AG10803 (cell line): ENCODE results near the gene RPTOR.

Experiments
- DNase-seq: peaks from one replicate; pipeline ENCODE4 v3.0.0; 2010; ENCODE audit warnings: low read depth
- H3K4me3 ChIP-seq: 2 replicates; pipeline ENCODE4 v1.5.1; 2011; ENCODE audit warnings: mild to moderate bottlenecking, low read length, control low read depth
- TF ChIP-seq, protein P1 (sequence below): conservative IDR thresholded peaks from 2 replicates; pipeline ENCODE4 v1.5.1; 2011; ENCODE audit warnings: mild to moderate bottlenecking, low read length, control low read depth, inconsistent platforms

The RPTOR gene

DNA sequence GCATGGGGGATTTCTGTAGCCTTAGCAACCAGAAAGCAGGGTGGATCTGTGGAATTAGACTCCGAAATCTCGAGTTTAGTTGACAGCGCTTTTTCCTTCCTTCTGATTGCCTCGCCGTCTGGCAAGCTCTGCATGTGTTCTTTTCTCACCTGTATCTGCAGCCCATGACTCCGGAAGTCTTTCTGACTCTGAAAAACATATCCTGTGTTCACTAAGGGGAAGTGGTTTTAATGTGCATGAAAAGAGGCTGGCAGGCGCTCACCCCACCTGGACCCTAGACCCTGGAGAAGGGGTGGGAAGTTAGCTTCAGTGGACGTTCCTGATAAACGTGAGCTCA is 158.5 kb downstream of the RPTOR start:
- TF ChIP-seq, protein P1, sequence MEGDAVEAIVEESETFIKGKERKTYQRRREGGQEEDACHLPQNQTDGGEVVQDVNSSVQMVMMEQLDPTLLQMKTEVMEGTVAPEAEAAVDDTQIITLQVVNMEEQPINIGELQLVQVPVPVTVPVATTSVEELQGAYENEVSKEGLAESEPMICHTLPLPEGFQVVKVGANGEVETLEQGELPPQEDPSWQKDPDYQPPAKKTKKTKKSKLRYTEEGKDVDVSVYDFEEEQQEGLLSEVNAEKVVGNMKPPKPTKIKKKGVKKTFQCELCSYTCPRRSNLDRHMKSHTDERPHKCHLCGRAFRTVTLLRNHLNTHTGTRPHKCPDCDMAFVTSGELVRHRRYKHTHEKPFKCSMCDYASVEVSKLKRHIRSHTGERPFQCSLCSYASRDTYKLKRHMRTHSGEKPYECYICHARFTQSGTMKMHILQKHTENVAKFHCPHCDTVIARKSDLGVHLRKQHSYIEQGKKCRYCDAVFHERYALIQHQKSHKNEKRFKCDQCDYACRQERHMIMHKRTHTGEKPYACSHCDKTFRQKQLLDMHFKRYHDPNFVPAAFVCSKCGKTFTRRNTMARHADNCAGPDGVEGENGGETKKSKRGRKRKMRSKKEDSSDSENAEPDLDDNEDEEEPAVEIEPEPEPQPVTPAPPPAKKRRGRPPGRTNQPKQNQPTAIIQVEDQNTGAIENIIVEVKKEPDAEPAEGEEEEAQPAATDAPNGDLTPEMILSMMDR: no peak
- no peak for DNase-seq
- H3K4me3 ChIP-seq: no peak overlapping the region

DNA sequence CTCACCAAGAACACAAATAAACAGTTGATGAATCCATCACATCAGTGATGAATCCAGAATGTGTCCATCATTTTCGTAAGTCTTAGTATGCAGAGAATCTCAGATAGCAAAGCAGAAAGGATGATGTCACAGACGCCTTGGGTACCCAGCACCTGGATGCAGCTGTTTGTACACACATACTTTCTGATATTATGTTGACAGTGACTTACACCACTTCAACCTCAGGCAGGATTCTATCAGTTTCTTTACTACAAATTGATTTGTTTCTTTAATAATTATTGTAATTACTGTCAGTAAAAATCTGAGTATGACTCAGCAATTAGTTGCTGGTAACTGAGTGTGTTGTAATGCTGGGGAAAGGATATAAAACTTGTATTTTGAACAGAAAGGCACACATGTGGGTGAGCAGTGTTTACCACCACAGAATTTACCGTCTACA is 159.8 kb downstream of the RPTOR start:
- TF ChIP-seq, protein P1: no peak
- peak; percentile 25 for DNase-seq
- H3K4me3 ChIP-seq: no peak overlapping the region

DNA sequence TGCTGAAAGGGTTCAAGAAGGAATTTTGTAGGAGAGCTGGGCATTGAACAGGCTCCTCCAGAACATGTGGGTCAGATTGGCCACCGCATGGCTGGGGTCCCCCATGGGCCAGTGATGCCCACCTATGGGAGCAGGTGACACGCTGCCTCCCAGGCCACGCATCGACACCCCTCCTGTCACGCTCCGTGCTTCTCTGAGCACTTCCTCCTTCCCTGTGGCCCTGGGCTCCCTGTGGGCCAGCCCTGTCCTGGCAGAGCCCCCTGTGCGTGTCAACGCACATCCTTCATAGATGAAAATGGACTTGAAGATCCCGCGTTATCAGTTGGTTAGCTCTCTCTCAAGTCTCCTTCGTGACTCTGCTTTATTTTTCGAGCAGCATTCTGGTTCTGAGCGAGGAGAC is 160.3 kb downstream of the RPTOR start:
- TF ChIP-seq, protein P1: no peak
- no peak for DNase-seq
- no peak overlapping the region for H3K4me3 ChIP-seq

DNA sequence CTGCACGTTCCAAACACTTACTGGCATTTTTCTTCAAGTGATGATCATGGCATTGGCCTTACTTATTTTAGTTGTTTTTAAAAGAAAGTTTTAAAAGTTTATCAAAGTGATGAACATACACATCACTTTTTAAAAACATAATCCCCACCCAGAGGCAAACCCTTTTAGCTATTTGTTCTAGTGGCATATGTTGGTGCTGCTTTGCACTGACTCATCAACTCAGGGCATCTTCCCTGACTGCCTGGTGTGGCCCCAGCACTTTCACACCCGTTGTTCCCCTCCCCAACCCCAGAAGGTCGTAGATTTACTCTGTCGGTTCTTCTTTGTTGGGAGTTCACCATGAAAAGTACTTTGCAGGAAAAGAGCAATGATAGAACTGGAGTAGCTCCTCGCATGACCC is 161.3 kb downstream of the RPTOR start:
- no peak for DNase-seq
- no peak overlapping the region for H3K4me3 ChIP-seq
- TF ChIP-seq, protein P1: no peak

DNA sequence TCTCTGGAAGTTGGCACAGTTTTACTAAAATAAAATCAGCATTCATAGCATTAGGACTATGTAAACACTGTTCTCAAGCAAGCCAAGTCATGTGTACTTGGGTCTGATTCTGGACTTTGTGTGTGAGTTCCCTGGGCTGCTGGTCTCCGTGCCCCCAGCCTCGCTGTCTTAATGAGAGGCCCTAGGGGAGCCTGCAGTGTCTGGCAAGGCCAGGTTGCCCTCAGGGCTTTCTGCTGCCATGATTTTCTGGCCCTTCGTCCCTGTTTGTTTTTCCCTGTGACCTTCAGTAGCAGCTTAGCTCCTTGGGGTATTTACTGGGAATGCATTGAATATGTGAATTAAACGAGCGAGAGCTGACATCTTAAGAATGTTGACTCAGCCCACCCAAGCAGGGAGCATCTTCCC is 161.8 kb downstream of the RPTOR start:
- no peak for DNase-seq
- TF ChIP-seq, protein P1: no peak
- no peak overlapping the region for H3K4me3 ChIP-seq

DNA sequence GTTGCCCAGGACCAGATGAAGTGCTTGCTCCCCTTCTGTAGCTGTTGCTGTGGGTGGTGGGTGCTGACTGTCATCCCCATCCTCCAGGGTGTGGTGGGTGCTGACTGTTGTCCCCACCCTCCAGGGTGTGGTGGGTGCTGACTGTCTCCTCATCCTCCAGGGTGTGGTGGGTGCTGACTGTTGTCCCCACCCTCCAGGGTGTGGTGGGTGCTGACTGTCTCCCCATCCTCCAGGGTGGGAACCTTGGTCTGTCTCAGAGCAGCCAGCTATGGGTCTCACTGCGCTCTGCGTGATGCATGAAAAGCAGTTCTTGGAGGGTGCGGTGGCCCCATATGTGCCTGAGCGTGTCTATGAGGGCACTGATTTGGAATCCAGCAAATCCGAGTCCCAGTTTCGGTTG is 163.8 kb downstream of the RPTOR start:
- TF ChIP-seq, protein P1: no peak
- no peak for DNase-seq

DNA sequence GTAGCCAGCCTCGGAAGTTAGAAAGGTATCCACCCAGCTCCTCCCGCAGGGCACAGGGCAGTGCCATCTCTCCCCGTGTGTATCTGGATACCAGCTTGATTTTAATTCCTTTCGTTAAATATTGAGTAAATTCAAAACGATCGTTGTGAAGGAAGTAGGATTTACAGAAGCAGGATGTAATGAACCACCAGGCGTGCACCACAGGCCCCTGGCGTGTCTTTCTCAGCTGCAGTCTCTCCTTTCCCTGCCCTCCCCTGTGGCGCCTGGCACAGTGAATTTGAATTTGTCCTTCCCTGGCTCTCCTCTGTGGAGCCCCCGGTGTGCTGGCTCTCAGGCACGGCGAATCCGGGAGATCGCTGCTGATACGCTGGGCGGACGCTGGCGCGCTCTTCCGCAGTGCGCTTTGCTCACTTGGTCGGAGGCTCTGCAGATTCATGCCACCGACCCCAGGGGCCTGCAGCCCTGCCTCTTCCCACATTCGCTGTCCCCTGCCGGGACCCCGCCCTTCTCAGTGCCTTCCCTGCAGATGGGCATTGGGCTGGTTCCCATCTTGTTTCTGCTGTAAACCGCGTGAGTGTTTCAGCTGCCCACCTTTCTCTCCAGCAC is 164.6 kb downstream of the RPTOR start:
- DNase-seq: no peak
- TF ChIP-seq, protein P1: no peak

More for the DNA sequence above, 163.8 kb downstream of the RPTOR start:
- H3K4me3 ChIP-seq: no peak overlapping the region

More for the DNA sequence above, 164.6 kb downstream of the RPTOR start:
- no peak overlapping the region for H3K4me3 ChIP-seq
